HEK293T (cell line): ENCODE measurements around the gene GALK1.

Experiments
- ARNT ChIP-seq: fragments of 450-650 bp; IDR thresholded peaks from 2 replicates; pipeline ENCODE4 v1.6.1; 2017; ENCODE audit warnings: mild to moderate bottlenecking
- BHLHE40 ChIP-seq: fragments of 450-650 bp; IDR thresholded peaks from 2 replicates; pipeline ENCODE4 v1.6.1; 2016; ENCODE audit warnings: mild to moderate bottlenecking, moderate library complexity, borderline replicate concordance
- CTBP1 ChIP-seq: fragments of 450-650 bp; IDR thresholded peaks from 2 replicates; pipeline ENCODE4 v1.6.1; 2016; ENCODE audit warnings: borderline replicate concordance
- ELF4 ChIP-seq: fragments of 450-650 bp; IDR thresholded peaks from 2 replicates; pipeline ENCODE4 v1.6.1; 2017; ENCODE audit warnings: antibody characterized with exemption
- FOXA1 ChIP-seq: fragments of 450-650 bp; IDR thresholded peaks from 2 replicates; pipeline ENCODE4 v1.6.1; 2016; ENCODE audit warnings: mild to moderate bottlenecking
- FOXK2 ChIP-seq: fragments of 450-650 bp; IDR thresholded peaks from 2 replicates; pipeline ENCODE4 v1.6.1; 2016; ENCODE audit warnings: mild to moderate bottlenecking
- FOXM1 ChIP-seq: fragments of 450-650 bp; IDR thresholded peaks from 2 replicates; pipeline ENCODE4 v1.6.1; 2017; ENCODE audit warnings: mild to moderate bottlenecking, borderline replicate concordance
- HDGF ChIP-seq: fragments of 450-650 bp; IDR thresholded peaks from 2 replicates; pipeline ENCODE4 v1.6.1; 2017; ENCODE audit warnings: antibody characterized with exemption, borderline replicate concordance
- LEF1 ChIP-seq: fragments of 450-650 bp; IDR thresholded peaks from 2 replicates; pipeline ENCODE4 v1.6.1; 2017; ENCODE audit warnings: mild to moderate bottlenecking, borderline replicate concordance
- SP1 ChIP-seq: fragments of 450-650 bp; IDR thresholded peaks from 2 replicates; pipeline ENCODE4 v1.6.1; 2017
- SUZ12 ChIP-seq: fragments of 450-650 bp; IDR thresholded peaks from 2 replicates; pipeline ENCODE4 v1.6.1; 2016; ENCODE audit warnings: mild to moderate bottlenecking
- TARDBP ChIP-seq: fragments of 450-650 bp; IDR thresholded peaks from 2 replicates; pipeline ENCODE4 v1.6.1; 2016
- TF ChIP-seq, protein P1 (sequence below): fragments of 450-650 bp; IDR thresholded peaks from 2 replicates; pipeline ENCODE4 v1.6.1; 2016

DNA sequence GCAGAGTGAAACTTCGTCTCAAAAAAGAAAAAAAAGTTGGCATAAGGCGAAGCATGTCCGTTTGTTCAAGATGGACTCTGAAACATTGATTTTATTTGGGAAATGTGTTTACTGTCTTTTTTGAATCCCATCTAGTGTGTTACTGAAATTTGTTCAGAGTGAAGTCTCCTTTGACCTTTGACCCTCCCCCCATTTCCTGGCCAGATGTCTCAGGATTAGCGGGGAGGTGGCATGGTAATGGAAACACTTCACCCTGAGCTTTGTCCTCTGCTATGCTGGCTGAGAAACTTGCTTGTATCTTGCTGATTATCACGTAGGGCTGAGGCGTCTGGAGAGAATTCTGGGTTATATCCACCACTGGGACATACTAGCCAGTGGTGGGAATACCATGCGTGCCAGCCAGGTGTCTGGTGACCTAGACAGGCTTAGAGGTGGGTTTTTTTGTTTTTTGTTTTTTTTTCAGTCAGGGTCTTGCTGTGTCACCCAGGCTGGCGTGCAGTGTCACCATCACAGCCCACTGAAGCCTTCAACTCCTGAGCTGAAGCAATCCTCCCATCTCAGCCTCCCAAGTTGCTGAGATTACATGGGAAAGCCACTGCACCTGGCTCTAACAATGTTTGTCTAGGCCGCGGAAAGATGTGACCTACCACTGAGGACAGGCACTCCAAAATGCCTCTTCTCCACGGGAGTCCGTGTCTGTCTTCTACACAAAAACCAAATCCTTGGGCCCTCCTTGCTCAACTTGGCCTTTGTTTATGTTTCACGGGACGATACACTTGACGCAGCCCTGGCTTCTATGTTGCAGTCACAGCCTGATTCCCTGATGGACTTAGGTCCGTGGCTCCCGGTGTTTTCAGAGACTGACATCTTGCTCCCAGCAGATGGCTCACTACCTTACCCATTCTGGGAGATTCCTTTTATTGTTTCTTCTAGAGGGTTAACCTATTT, 6.6 kb upstream of the GALK1 start:
- TF ChIP-seq FOXM1 (no peak), BHLHE40 (no peak), TARDBP (no peak), SUZ12 (no peak), CTBP1 (no peak), ARNT (no peak), SP1 (no peak), LEF1 (no peak), FOXK2 (no peak), ELF4 (no peak), FOXA1 (no peak), HDGF (no peak)
- TF ChIP-seq, protein P1, sequence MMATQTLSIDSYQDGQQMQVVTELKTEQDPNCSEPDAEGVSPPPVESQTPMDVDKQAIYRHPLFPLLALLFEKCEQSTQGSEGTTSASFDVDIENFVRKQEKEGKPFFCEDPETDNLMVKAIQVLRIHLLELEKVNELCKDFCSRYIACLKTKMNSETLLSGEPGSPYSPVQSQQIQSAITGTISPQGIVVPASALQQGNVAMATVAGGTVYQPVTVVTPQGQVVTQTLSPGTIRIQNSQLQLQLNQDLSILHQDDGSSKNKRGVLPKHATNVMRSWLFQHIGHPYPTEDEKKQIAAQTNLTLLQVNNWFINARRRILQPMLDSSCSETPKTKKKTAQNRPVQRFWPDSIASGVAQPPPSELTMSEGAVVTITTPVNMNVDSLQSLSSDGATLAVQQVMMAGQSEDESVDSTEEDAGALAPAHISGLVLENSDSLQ, result no peak
